NCI-H446 (cell line): ENCODE measurements around the gene GPR101.
A peak's percentile ranks its signal among the peaks of the same experiment; 100 is the strongest.

Experiments
- DNase-seq, 2 experiments: peaks; one replicate each; lab custom pipeline; 2025; lab: John Stamatoyannopoulos, UW

The GPR101 gene

DNA sequence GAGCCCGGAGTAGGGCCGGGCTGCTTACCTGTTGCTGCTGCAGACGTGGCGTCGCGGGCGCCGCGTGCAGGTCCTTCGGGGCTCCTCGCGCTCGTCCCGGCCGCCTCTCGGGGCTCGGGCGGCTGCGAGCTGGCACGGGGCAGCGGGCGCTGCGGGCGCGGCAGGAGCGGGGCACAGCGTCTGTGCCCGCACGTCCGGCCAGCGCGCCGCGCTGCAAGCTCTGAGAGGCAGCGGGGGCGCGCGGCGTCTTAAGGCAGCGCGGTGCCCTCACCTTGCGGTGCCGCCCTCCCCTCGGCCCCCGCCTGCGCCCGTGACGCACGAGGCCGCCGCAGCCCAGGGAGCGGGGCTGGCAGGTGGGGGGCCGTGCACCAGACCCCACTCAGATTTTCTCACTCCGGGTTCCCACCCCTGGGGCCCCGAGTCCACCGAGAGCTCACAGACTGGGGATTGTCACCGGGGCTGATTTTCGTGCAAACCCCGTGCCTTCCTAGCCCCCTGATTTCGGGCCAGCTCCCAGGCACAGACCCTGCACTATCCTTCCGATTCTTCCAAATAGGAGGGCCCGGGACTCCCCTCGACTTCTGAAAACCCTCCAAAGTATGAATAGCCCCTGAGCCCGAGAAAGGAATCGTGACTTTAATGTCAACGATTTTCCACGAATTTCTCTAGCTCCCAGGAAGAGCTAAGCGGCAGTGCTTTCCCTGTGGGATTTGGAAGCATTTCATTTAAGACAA, at the start of gene GPR101:
Gene GPR101 (minus strand): TSS at position 222 of the 734 bp plus-strand sequence. CDS start 2,321 bp downstream, outside the sequence.
- DNase-seq, result no peak

- DNase-seq, result no peak
Measured at GRCh38 chrX:137081239-137081638, 47.4 kb upstream of the GPR101 start.

DNA sequence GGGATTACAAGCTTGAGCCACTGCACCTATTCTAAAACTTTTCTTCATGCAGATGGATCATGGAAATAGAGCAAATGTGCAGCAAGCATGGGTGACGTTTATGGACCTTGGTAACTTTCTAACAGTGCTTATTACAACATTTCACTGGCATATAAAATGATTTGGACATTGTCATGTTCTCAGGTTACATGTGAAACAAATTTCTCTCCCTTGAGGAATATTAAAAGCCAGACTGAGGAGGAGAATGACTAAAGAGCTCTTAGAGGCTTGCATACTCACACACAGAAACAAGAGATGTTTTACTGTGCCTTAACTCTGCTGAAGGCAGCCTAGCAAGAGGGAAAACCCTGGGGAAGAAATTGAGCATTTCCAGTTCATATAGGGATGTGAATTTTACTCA, 38.6 kb upstream of the GPR101 start:
- DNase-seq, result no peak

GRCh38 chrX:137071596-137071995, 37.8 kb upstream of the GPR101 start:
- no peak for DNase-seq

DNA sequence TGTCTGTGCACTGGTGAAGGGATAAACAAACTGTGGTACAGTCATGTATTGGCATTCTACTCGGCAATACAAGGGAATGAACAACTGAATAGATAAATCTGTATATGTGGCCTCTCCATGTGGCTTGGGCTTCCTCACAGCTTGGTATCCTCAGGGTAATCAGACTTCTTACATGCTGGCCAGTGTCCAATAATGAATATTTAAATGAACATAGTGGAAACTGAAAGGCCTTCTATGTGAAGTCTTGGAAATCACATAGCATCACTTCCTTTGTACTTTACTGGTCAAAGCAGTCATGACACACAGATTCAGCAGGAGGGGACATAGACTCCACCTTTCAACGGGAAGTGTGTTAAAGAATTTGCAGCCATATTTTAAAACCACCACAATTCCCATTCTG, 33.4 kb upstream of the GPR101 start:
- no peak for DNase-seq

- no peak for DNase-seq
Measured at GRCh38 chrX:137062915-137063617, 29.3 kb upstream of the GPR101 start.

DNA sequence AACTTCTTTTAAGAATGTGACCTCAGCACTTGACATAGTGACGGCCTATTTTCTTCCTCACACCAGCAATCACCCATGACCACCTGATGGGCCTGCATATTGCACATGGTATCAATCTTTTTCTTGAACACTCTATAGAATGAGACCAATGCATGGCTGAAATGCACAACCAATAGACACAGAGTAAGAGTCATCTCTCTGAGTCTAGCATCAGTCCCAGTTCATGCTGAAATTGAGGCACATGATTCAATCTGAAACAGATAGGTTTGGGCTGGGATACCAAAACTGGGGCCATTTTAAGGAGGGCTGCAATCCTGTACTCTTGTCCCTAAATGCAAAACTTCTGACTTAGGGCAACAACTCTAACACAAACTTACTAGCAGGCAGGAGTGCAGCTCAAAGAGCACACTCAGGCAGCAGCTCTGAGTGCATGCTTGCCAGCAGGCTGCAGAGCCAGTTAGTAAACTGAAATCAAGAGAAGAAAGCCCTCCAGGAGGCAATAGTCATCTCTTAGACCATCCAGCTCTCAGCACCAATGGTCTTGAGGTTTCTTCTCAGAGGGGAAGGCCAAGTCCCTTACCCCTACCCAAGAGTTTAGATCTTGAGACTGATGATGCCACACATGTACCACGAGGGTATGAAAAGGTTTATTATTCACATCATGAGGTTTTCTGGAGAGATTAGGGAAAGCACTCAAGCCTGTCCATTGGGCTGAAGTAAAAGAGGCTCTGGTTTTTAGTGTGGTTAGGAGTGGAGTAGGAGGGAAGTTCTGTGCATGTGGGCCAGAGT, 24.7 kb upstream of the GPR101 start:
- DNase-seq, result no peak

- DNase-seq, result no peak
Measured at GRCh38 chrX:137052643-137053235, 18.9 kb upstream of the GPR101 start.

DNA sequence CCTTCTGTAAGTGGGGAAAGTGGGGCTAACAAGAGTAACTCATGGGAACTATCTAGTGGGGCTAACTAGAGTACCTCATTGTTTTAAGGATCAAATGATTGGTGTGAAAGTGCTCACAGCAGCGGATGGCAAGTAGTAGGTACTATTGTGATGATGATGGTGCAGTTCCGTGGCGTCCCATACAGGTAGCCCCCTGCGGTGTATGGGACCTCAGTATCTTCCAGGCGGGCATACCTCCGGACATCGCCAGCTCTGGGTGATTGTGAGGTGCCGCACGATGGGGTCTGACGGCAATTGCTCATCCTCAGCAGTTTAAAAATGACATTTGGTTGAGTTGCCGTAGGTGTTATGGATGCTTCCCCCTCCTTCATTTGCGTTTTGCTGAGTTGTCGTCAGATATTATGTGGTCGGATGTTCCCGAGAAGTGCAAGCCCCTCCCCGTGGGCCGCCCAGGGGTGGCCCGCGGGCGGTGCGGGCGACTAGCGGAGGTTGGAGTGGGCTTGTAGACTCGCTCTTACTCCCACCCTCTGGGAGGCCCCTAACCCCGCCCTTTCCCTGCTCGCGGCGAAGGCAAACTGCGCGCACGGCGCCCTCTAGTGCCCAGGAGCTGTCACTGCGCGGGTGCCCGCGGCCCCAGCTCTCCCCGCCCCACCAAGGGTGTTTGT, 18.3 kb upstream of the GPR101 start:
- DNase-seq, result peak in 1 of 2 experiments; percentile 65

- no peak for DNase-seq
Measured at GRCh38 chrX:137044893-137045292, 11.1 kb upstream of the GPR101 start.

DNA sequence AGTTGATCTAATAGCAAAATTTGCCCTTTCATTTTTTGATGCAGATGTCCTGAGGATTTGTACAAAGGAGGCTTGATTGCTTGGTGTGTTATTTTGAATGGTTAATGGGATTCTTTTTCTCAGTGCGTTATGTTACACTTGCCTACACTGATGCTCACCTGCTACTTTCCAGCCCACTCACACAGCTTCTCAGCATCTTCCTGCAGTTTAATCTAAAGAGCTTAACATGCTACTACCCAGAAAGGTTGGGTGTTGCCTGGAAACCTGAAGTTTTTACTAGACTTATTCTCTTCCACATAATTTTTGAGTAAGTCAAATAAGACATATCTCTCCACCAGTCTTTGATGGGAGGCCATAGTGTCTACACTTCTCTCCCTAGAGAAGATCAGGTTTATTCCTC, 9.9 kb upstream of the GPR101 start:
- no peak for DNase-seq

DNA sequence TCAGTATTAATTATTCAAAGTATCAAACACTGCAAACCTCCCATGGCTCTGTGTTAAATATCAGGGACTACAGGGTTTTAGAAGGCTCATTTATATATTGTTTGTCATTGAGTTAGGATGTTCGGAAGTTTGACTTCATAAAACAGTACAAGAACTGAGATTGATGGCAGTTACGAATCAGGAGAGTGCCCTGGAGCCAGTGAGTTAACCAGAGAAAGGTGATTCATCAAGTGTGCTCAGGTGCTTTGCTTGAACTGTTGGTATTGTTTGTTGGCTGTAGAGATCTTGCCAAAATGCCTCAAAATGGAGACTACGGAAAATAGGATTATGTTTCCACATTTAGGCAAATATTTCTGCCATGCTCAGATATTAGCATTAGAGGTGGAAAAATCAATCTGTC, 7.5 kb upstream of the GPR101 start:
- no peak for DNase-seq

DNA sequence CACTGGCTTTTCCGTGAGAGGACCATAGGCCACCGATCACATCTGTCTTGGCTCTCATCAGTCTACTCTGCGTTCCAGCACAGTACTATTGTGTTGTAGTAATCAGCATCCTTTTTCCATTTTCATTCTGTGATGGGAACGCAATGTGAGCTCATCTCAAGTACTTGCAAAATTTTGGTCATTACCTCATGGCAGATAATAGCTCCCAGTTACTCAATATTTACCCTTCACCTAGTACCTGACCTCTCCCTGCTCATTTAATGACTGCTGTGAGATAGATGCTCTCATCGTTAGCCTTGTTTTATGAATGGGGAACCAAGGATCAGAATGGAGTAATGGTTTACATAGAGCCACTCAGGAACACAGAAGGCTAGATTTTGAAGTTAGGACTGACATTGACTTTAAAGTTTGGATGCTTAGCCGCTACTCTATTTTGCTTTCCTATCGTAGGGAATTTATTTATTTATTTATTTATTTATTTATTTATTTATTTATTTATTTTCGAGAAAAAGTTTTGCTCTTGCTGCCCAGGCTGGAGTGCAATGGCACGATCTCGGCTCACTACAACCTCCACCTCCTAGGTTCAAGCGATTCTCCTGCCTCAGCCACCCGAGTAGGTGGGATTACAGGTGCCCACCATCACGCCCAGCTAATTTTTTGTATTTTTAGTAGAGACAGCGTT, 6.5 kb upstream of the GPR101 start:
- DNase-seq, result no peak

DNA sequence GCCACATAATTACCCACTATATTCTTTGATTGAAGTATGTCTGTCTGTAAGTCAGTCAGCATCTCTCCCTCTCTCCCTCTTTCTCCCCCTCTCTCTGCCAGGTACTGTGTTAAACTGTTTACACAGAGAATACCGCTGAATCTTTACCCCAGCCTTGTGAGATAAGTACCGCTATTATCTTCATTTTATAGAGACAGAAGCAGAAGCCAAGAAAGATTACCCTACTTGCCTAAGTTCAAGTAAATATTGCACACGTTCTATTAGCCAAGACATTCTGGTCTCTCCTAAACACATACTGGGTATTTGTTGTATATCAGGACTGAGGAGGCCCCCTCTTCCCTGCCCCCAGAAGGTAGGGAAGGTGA, 695 bp upstream of the GPR101 start:
- no peak for DNase-seq

- DNase-seq, result no peak
Measured at GRCh38 chrX:137032841-137033773, 688 bp downstream of the GPR101 start.

DNA sequence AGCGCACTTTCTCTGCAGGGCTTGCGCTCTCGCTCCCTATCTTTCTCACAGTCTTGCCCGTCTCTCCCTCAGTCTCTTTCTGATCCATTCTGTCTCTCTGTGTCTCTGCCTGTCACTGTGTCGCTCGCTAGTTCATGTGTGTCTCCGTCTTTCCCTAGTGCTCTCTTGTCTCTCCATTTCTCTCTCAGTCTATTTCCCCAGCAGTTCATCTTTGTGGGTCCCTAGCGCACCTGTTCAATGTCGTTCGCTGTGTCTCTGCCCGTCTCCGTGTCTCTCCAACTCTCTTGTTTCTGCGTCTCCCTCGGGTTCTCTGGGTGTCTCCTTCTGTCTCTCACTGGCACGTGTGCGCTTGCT, 1.5 kb downstream of the GPR101 start:
- DNase-seq, result no peak

DNA sequence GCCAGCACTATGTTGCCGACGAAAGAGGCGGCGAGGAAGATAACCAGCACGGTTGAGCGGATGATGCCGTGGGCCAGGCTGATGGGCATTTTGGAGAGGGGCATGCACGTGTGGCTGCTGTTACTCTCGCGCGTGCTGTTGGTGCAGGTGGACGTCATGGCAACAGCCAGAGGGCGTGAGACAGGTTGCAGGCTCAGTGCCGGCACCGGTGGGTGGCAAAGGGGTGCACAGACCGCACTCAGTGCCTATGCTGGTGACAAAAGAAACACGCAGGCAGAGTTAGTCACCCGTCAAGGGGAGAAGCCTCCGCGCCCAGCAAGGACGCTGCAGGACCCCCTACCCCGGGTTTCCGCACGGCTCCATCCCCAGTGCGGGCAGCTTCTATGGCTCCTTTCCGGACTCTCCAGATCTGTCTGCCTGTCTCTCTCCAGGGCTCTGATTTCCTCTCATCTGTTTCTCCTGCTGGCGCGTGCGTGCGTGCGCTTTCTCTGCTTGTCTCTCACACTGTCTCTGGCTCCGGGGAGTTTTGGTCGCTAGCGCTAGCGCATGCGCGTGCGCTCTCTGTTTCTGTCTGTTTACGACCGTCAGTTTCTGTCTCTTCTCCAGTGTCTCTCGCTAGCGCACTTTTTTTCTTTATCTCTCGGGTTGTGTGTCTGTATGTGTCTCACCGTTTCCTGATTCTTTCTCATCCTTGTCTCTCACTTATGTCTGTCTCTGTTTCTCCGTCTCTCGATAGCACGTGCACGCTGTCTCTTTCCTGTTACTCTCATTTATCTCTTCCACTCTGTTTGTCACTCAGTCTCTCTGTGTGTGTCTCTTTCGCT, 2.1 kb downstream of the GPR101 start:
- DNase-seq, result no peak

DNA sequence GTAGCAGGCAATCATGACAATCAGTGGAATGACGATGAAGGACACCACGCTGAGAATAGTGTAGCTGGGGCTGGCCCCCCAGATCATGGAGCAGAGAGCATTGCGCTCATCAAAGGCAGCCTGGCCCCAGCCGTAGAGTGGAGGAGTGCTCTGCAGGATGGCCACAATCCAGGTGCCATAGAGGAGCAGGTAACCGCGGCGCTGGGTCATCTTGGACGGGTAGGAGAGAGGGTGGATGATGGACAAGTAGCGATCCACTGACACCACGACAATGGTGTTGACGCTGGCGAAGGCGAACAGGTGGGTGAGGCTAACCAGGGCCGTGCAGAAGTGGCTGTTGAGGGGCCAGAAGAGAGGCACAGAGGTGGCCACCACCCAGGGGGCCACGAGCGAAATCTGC, 2.8 kb downstream of the GPR101 start:
- DNase-seq, result no peak

- DNase-seq, result no peak
Measured at GRCh38 chrX:137028699-137029098, 5.1 kb downstream of the GPR101 start.
